COLO668 (cell line): ENCODE results near the gene IGSF9B.

ENCODE experiments used
- DNase-seq: peaks from one replicate; lab custom pipeline; 2025; ENCODE audit not compliant: unreplicated experiment; lab: John Stamatoyannopoulos, UW

IGSF9B gene

GRCh38 chr11:133922078-133922870, 34.5 kb downstream of the IGSF9B start:
- no peak for DNase-seq

GRCh38 chr11:133921513-133921912, 35.3 kb downstream of the IGSF9B start:
- DNase-seq, result no peak

- DNase-seq, result no peak
Measured at GRCh38 chr11:133921026-133921425, 35.7 kb downstream of the IGSF9B start.

- no peak for DNase-seq
Measured at GRCh38 chr11:133920109-133920990, 36.4 kb downstream of the IGSF9B start.

GRCh38 chr11:133919330-133920108, 37.2 kb downstream of the IGSF9B start:
- no peak for DNase-seq

GRCh38 chr11:133918608-133919260, 38.0 kb downstream of the IGSF9B start:
- DNase-seq, result no peak

- no peak for DNase-seq
Measured at GRCh38 chr11:133917921-133918607, 38.7 kb downstream of the IGSF9B start.

GRCh38 chr11:133916784-133917440, 39.9 kb downstream of the IGSF9B start:
- DNase-seq, result no peak

- no peak for DNase-seq
Measured at GRCh38 chr11:133913761-133914160, 43.0 kb downstream of the IGSF9B start.

- DNase-seq, result no peak
Measured at GRCh38 chr11:133911171-133911570, 45.6 kb downstream of the IGSF9B start.

- DNase-seq, result no peak
Measured at GRCh38 chr11:133910101-133910500, 46.7 kb downstream of the IGSF9B start.

- no peak for DNase-seq
Measured at GRCh38 chr11:133908827-133909226, 47.9 kb downstream of the IGSF9B start.

GRCh38 chr11:133907841-133908241, 48.9 kb downstream of the IGSF9B start:
- no peak for DNase-seq

GRCh38 chr11:133907216-133907615, 49.6 kb downstream of the IGSF9B start:
- DNase-seq, result no peak

- DNase-seq, result no peak
Measured at GRCh38 chr11:133906746-133907145, 50.0 kb downstream of the IGSF9B start.

GRCh38 chr11:133906241-133906640, 50.5 kb downstream of the IGSF9B start:
- DNase-seq, result no peak

GRCh38 chr11:133905677-133906156, 51.1 kb downstream of the IGSF9B start:
- no peak for DNase-seq

GRCh38 chr11:133904818-133905515, 51.8 kb downstream of the IGSF9B start:
- no peak for DNase-seq
